Thyroid gland (tissue), 4 donors: ENCODE results near the gene YIPF2.
"Not testable (repeated sequence)": the region's sequence is repeated elsewhere in the genome, so short reads cannot be mapped to it uniquely, and the experiment has no call there.

Source experiments
- CTCF ChIP-seq, 6 experiments: fragments of 200-600 bp in 3 of 6; fragments of 450-650 bp in 3 of 6; sonication (generic) in 3 of 6; IDR thresholded peaks; one replicate each; pipeline ENCODE4 v1.5.1; 2016 to 2019; ENCODE audit warnings: antibody characterized with exemption in 6 of 6, mild to moderate bottlenecking in 2 of 6, inconsistent platforms in 1 of 6, moderate library complexity in 1 of 6
- POLR2A ChIP-seq, 2 donors: fragments of 450-650 bp; IDR thresholded peaks; one replicate each; pipeline ENCODE4 v1.6.1; 2017; ENCODE audit warnings: antibody characterized with exemption in 2 of 2, mild to moderate bottlenecking in 2 of 2, moderate library complexity in 1 of 2

GRCh38 chr19:10943412-10943811, 15.0 kb upstream of the YIPF2 start:
- TF ChIP-seq POLR2A, CTCF (IDR thresholded peaks at IDR 0.05): not testable (repeated sequence)
